Liver (tissue), 9 donors: Measurements from ENCODE around the gene DNM3. TPM values are rescaled to one million over a fixed set of nuclear protein-coding genes. Genes with fewer than 3 reads are reported as not detected.

ENCODE experiments used
- DNase-seq: peaks from one replicate; pipeline ENCODE4 v3.0.0-alpha.2; 2017; ENCODE audit warnings: low spot score
- H3K27ac ChIP-seq, 2 donors: one replicate each; pipeline ENCODE4 v1.7.0; 2013; ENCODE audit warnings: inconsistent platforms in 2 of 2, low read length in 2 of 2, control low read depth in 1 of 2, low read depth in 1 of 2, mild to moderate bottlenecking in 1 of 2
- H3K27me3 ChIP-seq, 4 donors: one replicate each; pipeline versions ENCODE4 v1.6.1 to v1.7.0; 2013; ENCODE audit warnings: low read length in 3 of 4, inconsistent platforms in 1 of 4, mild to moderate bottlenecking in 1 of 4, moderate library complexity in 1 of 4; ENCODE audit not compliant: control insufficient read depth in 4 of 4, insufficient read depth in 4 of 4
- H3K36me3 ChIP-seq, 4 donors: one replicate each; pipeline versions ENCODE4 v1.6.1 to v1.7.0; 2013; ENCODE audit warnings: low read length in 3 of 4, mild to moderate bottlenecking in 3 of 4, low read depth in 1 of 4, moderate library complexity in 1 of 4; ENCODE audit not compliant: control insufficient read depth in 4 of 4, insufficient read depth in 3 of 4
- H3K4me1 ChIP-seq, 4 donors: one replicate each; pipeline versions ENCODE4 v1.6.1 to v1.7.0; 2013; ENCODE audit warnings: low read length in 3 of 4, mild to moderate bottlenecking in 3 of 4, moderate library complexity in 1 of 4; ENCODE audit not compliant: control insufficient read depth in 4 of 4, insufficient read depth in 4 of 4
- H3K4me3 ChIP-seq, 3 donors: one replicate each; pipeline versions ENCODE4 v1.6.1 to v1.7.0; 2013; ENCODE audit warnings: low read length in 3 of 3, control low read depth in 1 of 3, low read depth in 1 of 3, mild to moderate bottlenecking in 1 of 3
- H3K9ac ChIP-seq, 2 donors: one replicate each; pipeline ENCODE4 v1.7.0; 2013; ENCODE audit warnings: low read length in 2 of 2, mild to moderate bottlenecking in 2 of 2, moderate library complexity in 2 of 2, control low read depth in 1 of 2, low read depth in 1 of 2
- H3K9me3 ChIP-seq, 4 donors: one replicate each; pipeline versions ENCODE4 v1.6.1 to v1.7.0; 2013; ENCODE audit warnings: low read length in 3 of 4; ENCODE audit not compliant: control insufficient read depth in 4 of 4
- ATF3 ChIP-seq: IDR thresholded peaks from 2 replicates; pipeline ENCODE4 v1.6.1; 2016; ENCODE audit warnings: antibody characterized with exemption
- CTCF ChIP-seq: fragments of 150-350 bp; IDR thresholded peaks from 2 replicates; pipeline ENCODE4 v1.5.1; 2017; ENCODE audit warnings: improper control_type of control experiment, low read depth, low read length; ENCODE audit not compliant: missing input control
- EGR1 ChIP-seq, 2 donors: IDR thresholded peaks; 2 replicates each; pipeline ENCODE4 v1.6.1; 2016 to 2018; ENCODE audit warnings: antibody characterized with exemption in 2 of 2, low read depth in 2 of 2
- FOXA1 ChIP-seq: IDR thresholded peaks from 2 replicates; pipeline ENCODE4 v1.6.1; 2016; ENCODE audit warnings: antibody characterized with exemption
- FOXA2 ChIP-seq: IDR thresholded peaks from 2 replicates; pipeline ENCODE4 v1.6.1; 2016; ENCODE audit warnings: antibody characterized with exemption
- GABPA ChIP-seq, 2 donors: IDR thresholded peaks in 1 of 2; conservative IDR thresholded peaks in 1 of 2; 2 replicates each; pipeline ENCODE4 v1.6.1; 2016; ENCODE audit warnings: antibody characterized with exemption in 2 of 2, mild to moderate bottlenecking in 1 of 2, moderate library complexity in 1 of 2
- HNF4A ChIP-seq, 2 donors: conservative IDR thresholded peaks; 2 replicates each; pipeline ENCODE4 v1.6.1; 2016; ENCODE audit warnings: antibody characterized with exemption in 2 of 2, mild to moderate bottlenecking in 2 of 2
- HNF4G ChIP-seq: IDR thresholded peaks from 2 replicates; pipeline ENCODE4 v1.6.1; 2016; ENCODE audit warnings: antibody characterized with exemption
- JUND ChIP-seq, 2 donors: IDR thresholded peaks; 2 replicates each; pipeline ENCODE4 v1.6.1; 2016; ENCODE audit warnings: antibody characterized with exemption in 2 of 2
- MAX ChIP-seq: IDR thresholded peaks from 2 replicates; pipeline ENCODE4 v1.6.1; 2016; ENCODE audit warnings: antibody characterized with exemption
- NR2F2 ChIP-seq: IDR thresholded peaks from 2 replicates; pipeline ENCODE4 v1.6.1; 2016; ENCODE audit warnings: antibody characterized with exemption
- RAD21 ChIP-seq, 2 donors: IDR thresholded peaks; 2 replicates each; pipeline ENCODE4 v1.6.1; 2016; ENCODE audit warnings: antibody characterized with exemption in 2 of 2, mild to moderate bottlenecking in 2 of 2
- RXRA ChIP-seq, 2 donors: IDR thresholded peaks; 2 replicates each; pipeline ENCODE4 v1.6.1; 2017 to 2018; ENCODE audit warnings: antibody characterized with exemption in 2 of 2, mild to moderate bottlenecking in 1 of 2
- SP1 ChIP-seq: IDR thresholded peaks from 2 replicates; pipeline ENCODE4 v1.6.1; 2018; ENCODE audit warnings: antibody characterized with exemption, mild to moderate bottlenecking
- TAF1 ChIP-seq: conservative IDR thresholded peaks from 2 replicates; pipeline ENCODE4 v1.6.1; 2016; ENCODE audit warnings: antibody characterized with exemption, mild to moderate bottlenecking
- YY1 ChIP-seq: IDR thresholded peaks from 2 replicates; pipeline ENCODE4 v1.6.1; 2016; ENCODE audit warnings: antibody characterized with exemption, mild to moderate bottlenecking
- ZBTB33 ChIP-seq: IDR thresholded peaks from 2 replicates; pipeline ENCODE4 v1.6.1; 2016; ENCODE audit warnings: antibody characterized with exemption
- WGBS: extraction: QIAGEN DNeasy Blood & Tissue Kit; methylation state at CpG from one replicate; pipeline ENCODE4 v1.1.7; 2013; 5-methylcytosine and 5-hydroxymethylcytosine counted together
- polyA plus RNA-seq, 2 donors: library from polyadenylated mRNA; stranded (reverse) in 1 of 2; unstranded in 1 of 2; fragments of 200-250 nt in 1 of 2; fragments of >200 nt in 1 of 2; fragmentation: Nextera tagmentation in 1 of 2; extraction: Ambion mirVana in 1 of 2; gene quantifications; one replicate each; pipeline versions ENCODE4 v1.2.1 to v1.2.3, GENCODE V29; 2013 to 2015
- total RNA-seq, 2 donors: library from RNA; depleted of rRNA; stranded (reverse); fragments of >200 nt; gene quantifications; one replicate each; pipeline ENCODE4 v1.2.3, GENCODE V29; 2014
- donor health status: healthy.
- donor health status: healthy.
- donor health status: healthy.
- donor health status: healthy.
- donor health status: healthy.

DNM3 gene
- total and polyA plus RNA-seq, 4 donors, result 0.08 to 3.2 (median 1.0) TPM

- no peak for DNase-seq
- WGBS, result 98% methylated on average over 8 of the region's 8 CpGs
- no peaks in the 10 kb centered on the region for H3K9me3 ChIP-seq
- no peaks in the 10 kb centered on the region for H3K36me3 ChIP-seq
- H3K27me3 ChIP-seq, result no peaks in the 10 kb centered on the region
- no peak for TF ChIP-seq RAD21 (IDR thresholded peaks at IDR 0.05)
- no peak for TF ChIP-seq GABPA (IDR thresholded peaks at IDR 0.05 in 1 of 2, conservative IDR thresholded peaks at IDR 0.05 in 1 of 2)
- no peak for TF ChIP-seq NR2F2
- no peak for TF ChIP-seq ATF3
- no peak for TF ChIP-seq RXRA (IDR thresholded peaks at IDR 0.05)
- no peak for TF ChIP-seq MAX
- H3K4me1 ChIP-seq, result peaks cover 0 to 5% (median 0%) of the 10 kb centered on the region in 4 donors
- no peak overlapping the region for H3K4me3 ChIP-seq
- H3K9ac ChIP-seq, result no peak overlapping the region
- H3K27ac ChIP-seq, result no peak overlapping the region
Observed at GRCh38 chr1:172388490-172388889, 547.2 kb downstream of the DNM3 start.

DNA sequence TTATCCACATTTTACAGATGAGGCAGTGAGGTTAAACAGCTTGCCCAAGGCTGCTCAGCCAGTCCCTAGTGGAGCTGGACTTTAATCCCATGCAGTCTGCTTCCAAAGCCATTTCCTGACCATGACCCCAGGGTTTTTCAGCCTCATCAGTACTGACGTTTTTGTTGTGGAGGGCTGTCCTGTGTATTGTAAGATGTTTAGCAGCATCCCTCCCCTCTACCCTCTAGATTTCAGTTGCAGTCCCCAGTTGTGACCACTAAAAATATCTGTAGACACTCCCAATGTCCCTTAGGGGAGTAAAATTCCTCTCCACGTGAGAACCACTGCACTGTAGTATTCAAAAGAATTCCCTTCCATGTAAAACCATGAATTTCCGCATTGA is 549.0 kb downstream of the DNM3 start:
- no peaks in the 10 kb centered on the region for H3K27me3 ChIP-seq
- no peak overlapping the region for H3K4me3 ChIP-seq
- WGBS, result 30% methylated on average over 3 of the region's 3 CpGs
- peaks cover 0 to 5% (median 0%) of the 10 kb centered on the region in 4 donors for H3K4me1 ChIP-seq
- H3K9ac ChIP-seq, result no peak overlapping the region
- no peaks in the 10 kb centered on the region for H3K36me3 ChIP-seq
- TF ChIP-seq JUND (IDR thresholded peaks at IDR 0.05), result no peak
- TF ChIP-seq FOXA1, result no peak
- peak; percentile 8 for TF ChIP-seq HNF4G
- TF ChIP-seq MAX, result no peak
- peak; percentile 12 for TF ChIP-seq NR2F2
- no peak for TF ChIP-seq GABPA (IDR thresholded peaks at IDR 0.05 in 1 of 2, conservative IDR thresholded peaks at IDR 0.05 in 1 of 2)
- peak; percentile 24 to 30 for TF ChIP-seq HNF4A (conservative IDR thresholded peaks at IDR 0.05)
- TF ChIP-seq FOXA2, result no peak
- H3K9me3 ChIP-seq, result no peaks in the 10 kb centered on the region
- no peak for DNase-seq
- H3K27ac ChIP-seq, result peak overlapping the region; percentile 31 to 49

DNA sequence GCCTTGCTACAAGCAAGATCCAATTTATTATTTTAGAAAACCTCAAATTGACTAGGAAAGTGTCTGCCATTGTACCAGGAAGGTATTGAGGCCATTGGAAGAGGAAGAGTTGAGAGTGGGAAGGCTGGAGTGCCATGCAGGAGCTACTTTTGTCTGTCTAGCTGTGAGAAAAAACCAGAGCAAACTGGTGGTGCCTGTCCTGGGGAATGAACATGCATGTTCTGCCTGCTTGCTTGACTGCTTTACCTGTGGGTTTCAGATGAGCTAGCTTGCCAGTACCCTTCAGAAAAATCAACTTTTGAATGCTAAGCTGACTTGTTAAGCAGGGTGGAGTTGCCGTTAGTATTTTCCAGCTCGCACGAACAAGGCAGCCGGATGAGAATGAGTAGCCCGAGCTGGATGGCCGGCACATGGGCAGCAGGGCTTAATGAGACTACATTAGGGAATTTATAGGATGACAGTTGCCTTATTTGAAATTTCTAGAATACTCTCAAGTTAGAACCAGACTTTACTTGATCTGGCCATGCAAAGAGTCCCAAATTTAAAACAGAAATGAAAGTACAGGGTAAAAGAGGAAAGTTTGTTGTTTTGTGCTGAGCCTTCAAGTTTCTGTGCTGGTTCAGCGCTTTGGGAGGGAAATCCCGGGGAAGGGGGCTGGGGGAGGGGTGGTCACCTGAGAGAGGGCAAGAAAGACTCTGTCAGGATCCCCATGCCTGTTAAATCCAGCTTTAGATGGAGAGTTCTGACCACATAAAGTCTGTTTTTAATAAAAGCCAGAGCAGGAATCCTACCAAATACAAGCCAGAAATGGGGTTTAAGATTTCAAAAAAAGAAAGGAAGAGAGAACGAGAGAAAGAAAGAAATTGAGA is 549.6 kb downstream of the DNM3 start:
- DNase-seq, result no peak
- TF ChIP-seq HNF4G (no peak), ATF3 (no peak), MAX (no peak), GABPA (IDR thresholded peaks at IDR 0.05 in 1 of 2, conservative IDR thresholded peaks at IDR 0.05 in 1 of 2) (no peak), ZBTB33 (no peak), SP1 (no peak), NR2F2 (no peak), TAF1 (no peak), EGR1 (IDR thresholded peaks at IDR 0.05; ENCODE audit: low read depth in 2 of 2) (no peak), HNF4A (conservative IDR thresholded peaks at IDR 0.05) (no peak), YY1 (no peak), RXRA (IDR thresholded peaks at IDR 0.05) (no peak), CTCF (no peak)

More for the DNA sequence above, 549.6 kb downstream of the DNM3 start:
- WGBS, result 78% methylated on average over 9 of the region's 9 CpGs
- Histone ChIP-seq H3K4me1 (peaks cover 0 to 5% (median 0%) of the 10 kb centered on the region in 4 donors), H3K27ac (peak overlapping the region; percentile 31 to 49), H3K9me3 (no peaks in the 10 kb centered on the region), H3K4me3 (no peak overlapping the region), H3K9ac (no peak overlapping the region), H3K36me3 (no peaks in the 10 kb centered on the region), H3K27me3 (no peaks in the 10 kb centered on the region)
